ENCODE results near the gene BOLA2B.

- TF ChIP-seq SP1 (CRISPR knock-in tag; IDR thresholded peaks at IDR 0.05) (no peak), ATF3 (IDR thresholded peaks at IDR 0.05) (no peak), ATF3 (CRISPR knock-in tag; conservative IDR thresholded peaks at IDR 0.05) (no peak), TARDBP (IDR thresholded peaks at IDR 0.05) (no peak), CTCF (IDR thresholded peaks at IDR 0.05 in 2 of 3, conservative IDR thresholded peaks at IDR 0.05 in 1 of 3; ENCODE audit: insufficient read depth in 2 of 3, low read depth in 1 of 3, low read length in 3 of 3) (no peak), CEBPZ (IDR thresholded peaks at IDR 0.05; ENCODE audit: borderline replicate concordance, low read depth, low read length) (no peak), ZNF263 (CRISPR knock-in tag; IDR thresholded peaks at IDR 0.05; ENCODE audit: borderline replicate concordance) (no peak), UBTF (IDR thresholded peaks at IDR 0.05; ENCODE audit: borderline replicate concordance in 1 of 2, low read depth in 2 of 2, low read length in 2 of 2) (no peak), CHD2 (IDR thresholded peaks at IDR 0.05; ENCODE audit: low read depth, low read length) (no peak), ZFP1 (CRISPR knock-in tag; IDR thresholded peaks at IDR 0.05) (no peak), AFF4 (CRISPR knock-in tag; IDR thresholded peaks at IDR 0.05) (no peak), ZBTB8A (IDR thresholded peaks at IDR 0.05; ENCODE audit: partially characterized antibody) (no peak), SREBF1 (IDR thresholded peaks at IDR 0.05; ENCODE audit: borderline replicate concordance, low read depth, low read length) (no peak)
These were observed 42.4 kb downstream of the BOLA2B start for GRCh38 chr16:30151091-30151490.
